Measurements from ENCODE around the gene KLK11. TPM values are rescaled to one million over a fixed set of nuclear protein-coding genes. Genes with fewer than 3 reads are reported as not detected.

Gene KLK11, protein sequence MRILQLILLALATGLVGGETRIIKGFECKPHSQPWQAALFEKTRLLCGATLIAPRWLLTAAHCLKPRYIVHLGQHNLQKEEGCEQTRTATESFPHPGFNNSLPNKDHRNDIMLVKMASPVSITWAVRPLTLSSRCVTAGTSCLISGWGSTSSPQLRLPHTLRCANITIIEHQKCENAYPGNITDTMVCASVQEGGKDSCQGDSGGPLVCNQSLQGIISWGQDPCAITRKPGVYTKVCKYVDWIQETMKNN
- total RNA-seq = not detected in 2 replicates
- long read RNA-seq = 0 reads

DNA sequence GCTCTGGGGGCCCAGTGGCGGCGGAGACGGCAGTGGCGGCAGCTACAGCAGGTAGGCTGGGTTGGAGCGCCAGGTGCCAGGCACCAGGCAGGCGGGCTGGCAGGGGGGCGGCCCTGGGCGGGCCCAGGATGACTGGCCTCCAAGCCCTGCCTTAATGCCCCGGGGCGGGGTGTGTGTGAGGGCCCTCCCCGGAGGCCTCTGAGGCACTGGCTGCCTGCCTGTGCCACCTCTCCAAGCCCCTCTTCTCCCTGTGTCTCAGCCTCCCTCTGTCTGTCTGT, at the start of gene KLK11:
Gene KLK11, minus strand, starts transcription at position 63 of the 278 bp plus-strand sequence. CDS start 985 bp downstream, outside the sequence.
- Mint-ChIP-seq H3K4me3 (ENCODE audit: unreplicated experiment) (no peak within 1 kb of the TSS), H3K27me3 (ENCODE audit: unreplicated experiment) (no peaks in the 10 kb centered on the region), H3K4me1 (ENCODE audit: unreplicated experiment) (no peaks in the 10 kb centered on the region), H3K9me3 (ENCODE audit: unreplicated experiment) (peaks cover 16% of the 10 kb centered on the region), H3K36me3 (ENCODE audit: unreplicated experiment) (no peaks in the 10 kb centered on the region), H3K27ac (ENCODE audit: unreplicated experiment) (no peak within 1 kb of the TSS)
- TF ChIP-seq, protein P1, sequence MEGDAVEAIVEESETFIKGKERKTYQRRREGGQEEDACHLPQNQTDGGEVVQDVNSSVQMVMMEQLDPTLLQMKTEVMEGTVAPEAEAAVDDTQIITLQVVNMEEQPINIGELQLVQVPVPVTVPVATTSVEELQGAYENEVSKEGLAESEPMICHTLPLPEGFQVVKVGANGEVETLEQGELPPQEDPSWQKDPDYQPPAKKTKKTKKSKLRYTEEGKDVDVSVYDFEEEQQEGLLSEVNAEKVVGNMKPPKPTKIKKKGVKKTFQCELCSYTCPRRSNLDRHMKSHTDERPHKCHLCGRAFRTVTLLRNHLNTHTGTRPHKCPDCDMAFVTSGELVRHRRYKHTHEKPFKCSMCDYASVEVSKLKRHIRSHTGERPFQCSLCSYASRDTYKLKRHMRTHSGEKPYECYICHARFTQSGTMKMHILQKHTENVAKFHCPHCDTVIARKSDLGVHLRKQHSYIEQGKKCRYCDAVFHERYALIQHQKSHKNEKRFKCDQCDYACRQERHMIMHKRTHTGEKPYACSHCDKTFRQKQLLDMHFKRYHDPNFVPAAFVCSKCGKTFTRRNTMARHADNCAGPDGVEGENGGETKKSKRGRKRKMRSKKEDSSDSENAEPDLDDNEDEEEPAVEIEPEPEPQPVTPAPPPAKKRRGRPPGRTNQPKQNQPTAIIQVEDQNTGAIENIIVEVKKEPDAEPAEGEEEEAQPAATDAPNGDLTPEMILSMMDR (IDR thresholded peaks at IDR 0.05) = no peak
- no peak for DNase-seq (ENCODE audit: extremely low spot score, unreplicated experiment)

DNA sequence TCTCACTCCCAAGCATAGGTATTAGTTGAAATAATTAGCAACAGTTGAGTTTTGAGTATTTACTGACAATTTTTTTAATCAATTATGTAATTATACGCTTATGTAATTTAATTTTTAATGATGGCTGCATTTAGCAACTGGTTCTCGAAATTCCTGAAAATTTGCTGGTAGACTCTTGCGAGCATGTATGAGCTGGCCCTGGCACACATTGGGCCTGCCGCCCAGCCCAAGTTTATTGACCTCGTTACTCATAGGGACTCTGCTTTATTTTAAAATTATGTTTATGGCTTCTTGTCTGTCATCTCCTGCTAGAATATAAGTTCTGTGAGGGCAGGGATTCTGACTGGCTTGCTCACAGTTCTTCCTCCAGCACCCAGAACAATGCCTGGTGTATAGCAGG, 49.6 kb upstream of the KLK11 start:
- no peak overlapping the region for H3K4me3 Mint-ChIP-seq (ENCODE audit: unreplicated experiment)
- H3K4me1 Mint-ChIP-seq (ENCODE audit: unreplicated experiment) = no peaks in the 10 kb centered on the region
- H3K27me3 Mint-ChIP-seq (ENCODE audit: unreplicated experiment) = no peaks in the 10 kb centered on the region

DNA sequence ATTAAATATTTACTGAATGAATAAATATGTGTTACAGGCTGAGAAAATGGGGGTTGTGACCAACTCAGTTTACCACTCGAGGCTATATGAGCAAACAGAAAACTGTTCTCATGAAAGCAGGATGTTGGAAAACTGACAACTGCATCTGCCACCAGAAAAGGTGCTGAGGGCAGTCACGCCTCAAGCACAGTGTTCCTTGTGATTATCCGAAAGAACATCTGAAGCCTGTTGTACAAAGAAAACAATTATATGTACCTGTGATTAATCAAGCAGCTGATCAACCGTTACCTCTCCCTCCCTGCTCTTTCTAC, 44.6 kb upstream of the KLK11 start:
- H3K36me3 Mint-ChIP-seq (ENCODE audit: unreplicated experiment) = no peaks in the 10 kb centered on the region
- no peak overlapping the region for H3K4me3 Mint-ChIP-seq (ENCODE audit: unreplicated experiment)
- no peak overlapping the region for H3K27ac Mint-ChIP-seq (ENCODE audit: unreplicated experiment)
- DNase-seq (ENCODE audit: extremely low spot score, unreplicated experiment) = no peak
- no peaks in the 10 kb centered on the region for H3K4me1 Mint-ChIP-seq (ENCODE audit: unreplicated experiment)
- peaks cover 33% of the 10 kb centered on the region for H3K9me3 Mint-ChIP-seq (ENCODE audit: unreplicated experiment)
- H3K27me3 Mint-ChIP-seq (ENCODE audit: unreplicated experiment) = peaks cover 2% of the 10 kb centered on the region
- TF ChIP-seq, protein P1 (IDR thresholded peaks at IDR 0.05) = no peak

More for the DNA sequence above, 49.6 kb upstream of the KLK11 start:
- Mint-ChIP-seq H3K36me3 (ENCODE audit: unreplicated experiment) (no peaks in the 10 kb centered on the region), H3K9me3 (ENCODE audit: unreplicated experiment) (peaks cover 32% of the 10 kb centered on the region), H3K27ac (ENCODE audit: unreplicated experiment) (no peak overlapping the region)
- DNase-seq (ENCODE audit: extremely low spot score, unreplicated experiment) = no peak
- TF ChIP-seq, protein P1 (IDR thresholded peaks at IDR 0.05) = no peak

DNA sequence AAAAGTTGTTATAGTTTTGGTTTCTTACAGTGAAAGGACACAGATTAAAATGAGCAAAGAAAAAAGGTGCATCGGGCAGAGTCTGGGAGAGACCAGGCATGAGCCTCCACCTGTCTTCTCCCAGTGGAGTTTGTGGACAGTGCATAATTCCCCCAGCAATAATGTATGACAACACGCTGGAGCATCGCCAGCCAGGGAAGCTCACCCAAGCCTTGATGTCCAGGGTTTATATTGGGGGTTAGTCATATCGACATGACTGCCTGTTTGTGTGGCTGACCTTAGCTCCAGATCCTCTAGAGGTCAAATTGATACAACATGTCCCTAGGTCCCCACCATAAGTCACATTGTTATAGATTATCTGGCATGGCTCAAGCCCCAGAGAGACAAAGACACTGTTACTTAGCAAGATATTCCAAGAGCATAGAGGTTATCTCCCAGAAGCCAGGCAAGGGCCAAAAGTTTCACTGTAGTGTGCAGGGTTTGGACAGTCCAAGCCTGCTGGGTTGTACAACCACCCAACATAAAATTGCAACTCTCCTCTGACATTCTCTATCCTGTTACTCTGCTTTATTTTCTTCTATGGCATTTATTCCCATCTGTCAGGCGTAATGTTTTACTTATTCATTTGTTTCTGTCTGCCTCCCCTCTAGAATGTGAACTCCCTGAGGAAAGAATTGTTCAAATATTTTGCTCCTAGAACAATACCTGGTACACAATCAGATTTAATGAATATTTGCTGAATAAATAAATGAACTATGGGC, 44.1 kb upstream of the KLK11 start:
- Mint-ChIP-seq H3K9me3 (ENCODE audit: unreplicated experiment) (peaks cover 33% of the 10 kb centered on the region), H3K27ac (ENCODE audit: unreplicated experiment) (no peak overlapping the region), H3K4me3 (ENCODE audit: unreplicated experiment) (no peak overlapping the region), H3K36me3 (ENCODE audit: unreplicated experiment) (no peaks in the 10 kb centered on the region), H3K4me1 (ENCODE audit: unreplicated experiment) (no peaks in the 10 kb centered on the region), H3K27me3 (ENCODE audit: unreplicated experiment) (peaks cover 4% of the 10 kb centered on the region)
- TF ChIP-seq, protein P1 (IDR thresholded peaks at IDR 0.05) = no peak
- no peak for DNase-seq (ENCODE audit: extremely low spot score, unreplicated experiment)

DNA sequence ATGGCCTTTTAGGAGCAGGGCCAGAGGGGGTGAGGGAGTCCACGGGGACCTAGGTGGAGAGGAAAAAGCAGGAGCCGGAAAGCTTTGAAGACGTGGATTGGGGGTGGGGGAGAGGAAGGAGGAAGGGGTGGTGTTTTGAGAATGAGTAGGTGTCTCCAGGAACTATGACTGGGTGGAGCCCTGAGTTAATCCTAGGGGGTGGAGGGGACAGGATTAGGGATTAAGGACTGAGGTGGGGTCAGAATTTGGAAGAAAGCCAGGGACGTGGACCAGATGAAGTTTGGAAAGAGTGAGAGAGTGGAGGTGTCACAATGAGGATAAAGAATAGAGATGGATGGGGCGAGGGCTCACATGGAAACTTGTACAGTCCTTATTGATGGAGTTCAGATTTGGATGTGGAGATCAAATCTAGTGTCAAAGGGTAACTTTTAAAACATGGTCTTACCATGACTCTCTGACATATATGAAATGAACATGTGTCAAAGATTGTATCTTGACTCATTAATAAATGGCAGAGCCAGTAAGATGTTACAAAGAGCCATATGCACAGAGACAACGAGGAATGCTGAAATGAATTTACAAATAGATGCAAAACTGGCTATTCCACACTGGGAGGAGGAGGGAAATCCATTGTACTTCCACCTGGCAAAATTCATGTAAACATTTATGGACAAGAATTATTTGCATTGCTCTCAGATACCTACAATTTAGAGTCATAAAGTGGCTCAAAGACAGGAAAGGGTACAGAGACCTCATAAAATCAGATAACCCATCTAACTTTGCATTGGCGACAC, 40.2 kb upstream of the KLK11 start:
- Mint-ChIP-seq H3K27me3 (ENCODE audit: unreplicated experiment) (peaks cover 4% of the 10 kb centered on the region), H3K36me3 (ENCODE audit: unreplicated experiment) (no peaks in the 10 kb centered on the region), H3K4me1 (ENCODE audit: unreplicated experiment) (no peaks in the 10 kb centered on the region), H3K4me3 (ENCODE audit: unreplicated experiment) (no peak overlapping the region), H3K9me3 (ENCODE audit: unreplicated experiment) (peaks cover 7% of the 10 kb centered on the region), H3K27ac (ENCODE audit: unreplicated experiment) (no peak overlapping the region)
- TF ChIP-seq, protein P1 (IDR thresholded peaks at IDR 0.05) = no peak
- no peak for DNase-seq (ENCODE audit: extremely low spot score, unreplicated experiment)

All from osteocyte (in vitro differentiated cells).